ENCODE measurements around the gene POTEH.
"Not testable (repeated sequence)": the region's sequence is repeated elsewhere in the genome, so short reads cannot be mapped to it uniquely, and the experiment has no call there.

- TF ChIP-seq CTCF (conservative IDR thresholded peaks at IDR 0.05; ENCODE audit: low read depth, low read length); EZH2 (IDR thresholded peaks at IDR 0.05; ENCODE audit: low read length, unreplicated experiment); EZH2phosphoT487 (IDR thresholded peaks at IDR 0.05; ENCODE audit: borderline replicate concordance, low read length): not testable (repeated sequence)
These were observed 47.5 kb upstream of the POTEH start for GRCh38 chr22:15642288-15642861.
